ENCODE results near the gene ALKAL2.

ALKAL2 gene

GRCh38 chr2:313991-314390, 26.1 kb upstream of the ALKAL2 start:
- Mint-ChIP-seq H3K27me3 (ENCODE audit: low read depth) (peaks cover 5% of the 10 kb centered on the region), H3K27ac (no peak overlapping the region), H3K4me3 (no peak overlapping the region), H3K4me1 (ENCODE audit: low read depth) (peaks cover 19% of the 10 kb centered on the region), H3K9me3 (no peaks in the 10 kb centered on the region), H3K36me3 (ENCODE audit: low read depth) (peaks cover 1% of the 10 kb centered on the region)

GRCh38 chr2:310994-311393, 23.1 kb upstream of the ALKAL2 start:
- no peak overlapping the region for H3K4me3 Mint-ChIP-seq

GRCh38 chr2:309954-310510, 22.1 kb upstream of the ALKAL2 start:
- Mint-ChIP-seq H3K27ac (no peak overlapping the region), H3K36me3 (ENCODE audit: low read depth) (no peaks in the 10 kb centered on the region), H3K27me3 (ENCODE audit: low read depth) (no peaks in the 10 kb centered on the region), H3K4me3 (no peak overlapping the region), H3K9me3 (no peaks in the 10 kb centered on the region), H3K4me1 (ENCODE audit: low read depth) (no peaks in the 10 kb centered on the region)

More at GRCh38 chr2:310994-311393, 23.1 kb upstream of the ALKAL2 start:
- H3K36me3 Mint-ChIP-seq (ENCODE audit: low read depth), result no peaks in the 10 kb centered on the region
- H3K9me3 Mint-ChIP-seq, result no peaks in the 10 kb centered on the region
- peaks cover 2% of the 10 kb centered on the region for H3K27me3 Mint-ChIP-seq (ENCODE audit: low read depth)
- H3K4me1 Mint-ChIP-seq (ENCODE audit: low read depth), result no peaks in the 10 kb centered on the region
- H3K27ac Mint-ChIP-seq, result no peak overlapping the region

- no peaks in the 10 kb centered on the region for H3K27me3 Mint-ChIP-seq (ENCODE audit: low read depth)
- no peaks in the 10 kb centered on the region for H3K9me3 Mint-ChIP-seq
- H3K36me3 Mint-ChIP-seq (ENCODE audit: low read depth), result no peaks in the 10 kb centered on the region
- H3K27ac Mint-ChIP-seq, result no peak overlapping the region
- no peaks in the 10 kb centered on the region for H3K4me1 Mint-ChIP-seq (ENCODE audit: low read depth)
- H3K4me3 Mint-ChIP-seq, result no peak overlapping the region
Observed at GRCh38 chr2:309148-309953, 21.5 kb upstream of the ALKAL2 start.

GRCh38 chr2:305366-305765, 17.5 kb upstream of the ALKAL2 start:
- H3K9me3 Mint-ChIP-seq, result peaks cover 4% of the 10 kb centered on the region
- peaks cover 12% of the 10 kb centered on the region for H3K27me3 Mint-ChIP-seq (ENCODE audit: low read depth)
- H3K36me3 Mint-ChIP-seq (ENCODE audit: low read depth), result no peaks in the 10 kb centered on the region
- no peaks in the 10 kb centered on the region for H3K4me1 Mint-ChIP-seq (ENCODE audit: low read depth)
- H3K27ac Mint-ChIP-seq, result no peak overlapping the region
- H3K4me3 Mint-ChIP-seq, result no peak overlapping the region

- H3K27ac Mint-ChIP-seq, result no peak overlapping the region
- no peaks in the 10 kb centered on the region for H3K4me1 Mint-ChIP-seq (ENCODE audit: low read depth)
- H3K9me3 Mint-ChIP-seq, result peaks cover 8% of the 10 kb centered on the region
- H3K36me3 Mint-ChIP-seq (ENCODE audit: low read depth), result no peaks in the 10 kb centered on the region
- peaks cover 34% of the 10 kb centered on the region for H3K27me3 Mint-ChIP-seq (ENCODE audit: low read depth)
- H3K4me3 Mint-ChIP-seq, result no peak overlapping the region
Observed at GRCh38 chr2:296354-296753, 8.5 kb upstream of the ALKAL2 start.

GRCh38 chr2:295090-295489, 7.2 kb upstream of the ALKAL2 start:
- Mint-ChIP-seq H3K36me3 (ENCODE audit: low read depth) (no peaks in the 10 kb centered on the region), H3K4me1 (ENCODE audit: low read depth) (no peaks in the 10 kb centered on the region), H3K9me3 (peaks cover 4% of the 10 kb centered on the region), H3K27ac (no peak overlapping the region), H3K4me3 (no peak overlapping the region), H3K27me3 (ENCODE audit: low read depth) (peaks cover 45% of the 10 kb centered on the region)

GRCh38 chr2:290090-290722, 2.3 kb upstream of the ALKAL2 start:
- H3K4me3 Mint-ChIP-seq, result peak overlapping the region; percentile 53
- no peaks in the 10 kb centered on the region for H3K36me3 Mint-ChIP-seq (ENCODE audit: low read depth)
- no peak overlapping the region for H3K27ac Mint-ChIP-seq
- peaks cover 49% of the 10 kb centered on the region for H3K27me3 Mint-ChIP-seq (ENCODE audit: low read depth)
- H3K9me3 Mint-ChIP-seq, result no peaks in the 10 kb centered on the region
- no peaks in the 10 kb centered on the region for H3K4me1 Mint-ChIP-seq (ENCODE audit: low read depth)

- Mint-ChIP-seq H3K9me3 (no peaks in the 10 kb centered on the region), H3K27ac (no peak overlapping the region), H3K4me1 (ENCODE audit: low read depth) (no peaks in the 10 kb centered on the region), H3K4me3 (peak overlapping the region; percentile 53), H3K27me3 (ENCODE audit: low read depth) (peaks cover 52% of the 10 kb centered on the region), H3K36me3 (ENCODE audit: low read depth) (no peaks in the 10 kb centered on the region)
Observed at GRCh38 chr2:289362-290089, 1.6 kb upstream of the ALKAL2 start.

- Mint-ChIP-seq H3K27me3 (ENCODE audit: low read depth) (peaks cover 52% of the 10 kb centered on the region), H3K9me3 (no peaks in the 10 kb centered on the region), H3K4me3 (no peak overlapping the region), H3K4me1 (ENCODE audit: low read depth) (no peaks in the 10 kb centered on the region), H3K36me3 (ENCODE audit: low read depth) (no peaks in the 10 kb centered on the region), H3K27ac (no peak overlapping the region)
Observed at GRCh38 chr2:288758-289361, 969 bp upstream of the ALKAL2 start.

GRCh38 chr2:287471-287885, 413 bp downstream of the ALKAL2 start:
- Mint-ChIP-seq H3K36me3 (ENCODE audit: low read depth) (peaks cover under 1% of the 10 kb centered on the region), H3K27ac (no peak overlapping the region), H3K4me1 (ENCODE audit: low read depth) (no peaks in the 10 kb centered on the region), H3K27me3 (ENCODE audit: low read depth) (peaks cover 50% of the 10 kb centered on the region), H3K4me3 (no peak overlapping the region), H3K9me3 (no peaks in the 10 kb centered on the region)

GRCh38 chr2:286774-287392, 1.0 kb downstream of the ALKAL2 start:
- Mint-ChIP-seq H3K27ac (no peak overlapping the region), H3K9me3 (no peaks in the 10 kb centered on the region), H3K4me3 (no peak overlapping the region), H3K4me1 (ENCODE audit: low read depth) (no peaks in the 10 kb centered on the region), H3K36me3 (ENCODE audit: low read depth) (peaks cover 2% of the 10 kb centered on the region), H3K27me3 (ENCODE audit: low read depth) (peaks cover 45% of the 10 kb centered on the region)

GRCh38 chr2:286035-286434, 1.9 kb downstream of the ALKAL2 start:
- Mint-ChIP-seq H3K4me3 (peak overlapping the region; percentile 1), H3K36me3 (ENCODE audit: low read depth) (peaks cover 2% of the 10 kb centered on the region), H3K27me3 (ENCODE audit: low read depth) (peaks cover 41% of the 10 kb centered on the region), H3K27ac (no peak overlapping the region), H3K9me3 (no peaks in the 10 kb centered on the region), H3K4me1 (ENCODE audit: low read depth) (no peaks in the 10 kb centered on the region)

GRCh38 chr2:285531-285930, 2.4 kb downstream of the ALKAL2 start:
- H3K27me3 Mint-ChIP-seq (ENCODE audit: low read depth), result peaks cover 36% of the 10 kb centered on the region
- H3K36me3 Mint-ChIP-seq (ENCODE audit: low read depth), result peaks cover 2% of the 10 kb centered on the region
- H3K27ac Mint-ChIP-seq, result no peak overlapping the region
- H3K4me1 Mint-ChIP-seq (ENCODE audit: low read depth), result no peaks in the 10 kb centered on the region
- no peak overlapping the region for H3K4me3 Mint-ChIP-seq
- H3K9me3 Mint-ChIP-seq, result no peaks in the 10 kb centered on the region

Measured in T-helper 1 cell treated with Interleukin-12 subunit alpha and Interleukin-12 subunit beta and Interleukin-4 antibody, amounts not matched to agents 30 μg/mL and 1 μg/mL, for 36 hours (primary cell).